ENCODE results near the gene CNST.

The CNST gene

GRCh38 chr1:246618240-246618808, 52.1 kb downstream of the CNST start:
- ChIA-PET POLR2A (no interaction called here), CTCF (interaction anchor here (2.5 kb wide), 1 partner anchor 19 kb away, joined by 5 read pairs; no protein-coding TSS in a partner anchor)
- TF ChIP-seq CTCF (IDR thresholded peaks at IDR 0.05; ENCODE audit: control extremely low read depth, extremely low read depth, low read depth, missing control alignments), result no peak
- DNase-seq (ENCODE audit: extremely low spot score), result no peak

GRCh38 chr1:246622035-246622652, 55.9 kb downstream of the CNST start:
- DNase-seq (ENCODE audit: extremely low spot score), result no peak
- CTCF ChIA-PET, result interaction anchor here (0.8 to 3.0 kb wide), 6 partner anchors 9 to 69 kb away, joined by 3 to 9 read pairs (median 4); no protein-coding TSS in a partner anchor
- POLR2A ChIA-PET, result no interaction called here
- TF ChIP-seq CTCF (IDR thresholded peaks at IDR 0.05; ENCODE audit: control extremely low read depth, extremely low read depth, low read depth, missing control alignments), result no peak

GRCh38 chr1:246624091-246624490, 57.8 kb downstream of the CNST start:
- CTCF ChIA-PET, result interaction anchor here (0.7 to 3.0 kb wide), 4 partner anchors 9 to 66 kb away, joined by 3 to 9 read pairs (median 4); no protein-coding TSS in a partner anchor
- POLR2A ChIA-PET, result no interaction called here
- no peak for DNase-seq (ENCODE audit: extremely low spot score)
- no peak for TF ChIP-seq CTCF (IDR thresholded peaks at IDR 0.05; ENCODE audit: control extremely low read depth, extremely low read depth, low read depth, missing control alignments)

GRCh38 chr1:246629030-246629429, 62.8 kb downstream of the CNST start:
- CTCF ChIA-PET, result interaction anchor here (0.8 to 1.7 kb wide), 4 partner anchors 8 to 45 kb away, joined by 3 to 5 read pairs (median 4); no protein-coding TSS in a partner anchor
- POLR2A ChIA-PET, result interaction anchor here (0.6 kb wide), 1 partner anchor 30 kb away, joined by 5 read pairs; no protein-coding TSS in a partner anchor
- DNase-seq (ENCODE audit: extremely low spot score), result peak; percentile 58
- TF ChIP-seq CTCF (IDR thresholded peaks at IDR 0.05; ENCODE audit: control extremely low read depth, extremely low read depth, low read depth, missing control alignments), result no peak

GRCh38 chr1:246629976-246630375, 63.7 kb downstream of the CNST start:
- POLR2A ChIA-PET, result interaction anchor here (0.9 kb wide), 1 partner anchor 57 kb away, joined by 3 read pairs; no protein-coding TSS in a partner anchor
- TF ChIP-seq CTCF (IDR thresholded peaks at IDR 0.05; ENCODE audit: control extremely low read depth, extremely low read depth, low read depth, missing control alignments), result no peak
- CTCF ChIA-PET, result interaction anchor here (1.0 to 1.7 kb wide), 5 partner anchors 9 to 59 kb away, joined by 3 to 7 read pairs (median 4); no protein-coding TSS in a partner anchor
- DNase-seq (ENCODE audit: extremely low spot score), result peak; percentile 29

- DNase-seq (ENCODE audit: extremely low spot score), result no peak
- ChIA-PET POLR2A (no interaction called here), CTCF (interaction anchor here (1.3 kb wide), 1 partner anchor 16 kb away, joined by 3 read pairs; no protein-coding TSS in a partner anchor)
- no peak for TF ChIP-seq CTCF (IDR thresholded peaks at IDR 0.05; ENCODE audit: control extremely low read depth, extremely low read depth, low read depth, missing control alignments)
Observed at GRCh38 chr1:246631426-246631825, 65.2 kb downstream of the CNST start.

All from GM10248 (cell line).